NCI-H82 treated with DMSO at 0.1 percent for 48 hours (cell line): Measurements from ENCODE around the gene LAMA3.

Experiments used
- DNase-seq: peaks from one replicate; lab custom pipeline; 2025; ENCODE audit not compliant: unreplicated experiment; lab: John Stamatoyannopoulos, UW

LAMA3 gene, protein sequence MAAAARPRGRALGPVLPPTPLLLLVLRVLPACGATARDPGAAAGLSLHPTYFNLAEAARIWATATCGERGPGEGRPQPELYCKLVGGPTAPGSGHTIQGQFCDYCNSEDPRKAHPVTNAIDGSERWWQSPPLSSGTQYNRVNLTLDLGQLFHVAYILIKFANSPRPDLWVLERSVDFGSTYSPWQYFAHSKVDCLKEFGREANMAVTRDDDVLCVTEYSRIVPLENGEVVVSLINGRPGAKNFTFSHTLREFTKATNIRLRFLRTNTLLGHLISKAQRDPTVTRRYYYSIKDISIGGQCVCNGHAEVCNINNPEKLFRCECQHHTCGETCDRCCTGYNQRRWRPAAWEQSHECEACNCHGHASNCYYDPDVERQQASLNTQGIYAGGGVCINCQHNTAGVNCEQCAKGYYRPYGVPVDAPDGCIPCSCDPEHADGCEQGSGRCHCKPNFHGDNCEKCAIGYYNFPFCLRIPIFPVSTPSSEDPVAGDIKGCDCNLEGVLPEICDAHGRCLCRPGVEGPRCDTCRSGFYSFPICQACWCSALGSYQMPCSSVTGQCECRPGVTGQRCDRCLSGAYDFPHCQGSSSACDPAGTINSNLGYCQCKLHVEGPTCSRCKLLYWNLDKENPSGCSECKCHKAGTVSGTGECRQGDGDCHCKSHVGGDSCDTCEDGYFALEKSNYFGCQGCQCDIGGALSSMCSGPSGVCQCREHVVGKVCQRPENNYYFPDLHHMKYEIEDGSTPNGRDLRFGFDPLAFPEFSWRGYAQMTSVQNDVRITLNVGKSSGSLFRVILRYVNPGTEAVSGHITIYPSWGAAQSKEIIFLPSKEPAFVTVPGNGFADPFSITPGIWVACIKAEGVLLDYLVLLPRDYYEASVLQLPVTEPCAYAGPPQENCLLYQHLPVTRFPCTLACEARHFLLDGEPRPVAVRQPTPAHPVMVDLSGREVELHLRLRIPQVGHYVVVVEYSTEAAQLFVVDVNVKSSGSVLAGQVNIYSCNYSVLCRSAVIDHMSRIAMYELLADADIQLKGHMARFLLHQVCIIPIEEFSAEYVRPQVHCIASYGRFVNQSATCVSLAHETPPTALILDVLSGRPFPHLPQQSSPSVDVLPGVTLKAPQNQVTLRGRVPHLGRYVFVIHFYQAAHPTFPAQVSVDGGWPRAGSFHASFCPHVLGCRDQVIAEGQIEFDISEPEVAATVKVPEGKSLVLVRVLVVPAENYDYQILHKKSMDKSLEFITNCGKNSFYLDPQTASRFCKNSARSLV (N-terminal part only)

DNA sequence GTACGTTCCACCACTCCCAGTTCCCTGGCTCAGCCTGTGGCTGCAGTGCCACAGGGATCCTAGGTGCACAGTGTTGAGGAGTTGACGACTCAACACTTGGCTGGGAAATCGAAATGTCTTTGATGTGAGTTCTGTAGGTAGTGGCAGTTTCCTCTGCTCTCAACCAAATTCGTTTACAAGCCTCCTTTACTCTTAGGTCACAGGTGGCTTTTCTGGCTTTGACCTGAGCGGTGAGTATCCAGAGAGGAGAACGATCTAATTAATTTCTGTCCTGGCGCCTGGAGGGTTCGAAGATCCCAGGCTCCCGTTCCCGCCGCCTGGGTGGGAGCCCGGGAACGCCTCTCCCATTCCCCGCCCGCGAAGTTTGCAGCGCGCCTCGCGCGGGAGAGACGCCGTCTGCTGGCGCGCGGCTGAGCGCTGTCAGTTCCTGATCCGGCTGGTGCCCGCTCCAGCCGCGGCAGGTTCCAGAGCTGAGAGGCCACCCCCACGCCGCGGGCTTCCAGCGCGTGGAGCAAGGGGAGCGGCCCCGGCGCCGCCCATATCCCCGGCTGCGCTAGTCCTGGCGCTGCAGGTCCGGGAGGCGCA, at the start of gene LAMA3:
LAMA3 (plus strand) TSS at position 423 of the 585 bp plus-strand sequence. CDS start 231 bp downstream, outside the sequence.
- no peak for DNase-seq

DNA sequence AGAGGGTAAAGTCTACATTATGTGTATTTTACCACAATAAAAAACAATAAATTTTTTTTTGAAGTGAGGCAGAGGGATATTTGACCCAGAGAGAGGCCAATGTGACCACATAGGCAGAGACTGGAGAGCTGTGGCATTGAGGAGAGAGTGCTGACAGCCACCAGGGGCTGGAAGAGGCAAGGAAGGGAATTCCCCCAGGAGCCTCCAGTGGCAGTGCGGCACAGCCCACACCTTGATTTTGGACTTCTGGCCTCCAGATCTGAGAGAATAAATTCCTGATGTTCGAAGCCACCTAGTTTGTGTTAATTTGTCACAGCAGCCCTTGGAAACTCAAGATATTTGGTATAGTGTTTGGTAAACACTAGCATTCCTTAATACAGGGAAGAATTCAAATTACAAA, 49.2 kb upstream of the LAMA3 start:
- no peak for DNase-seq

GRCh38 chr18:23641143-23641720, 48.0 kb upstream of the LAMA3 start:
- no peak for DNase-seq

- no peak for DNase-seq
Measured at GRCh38 chr18:23641937-23642666, 47.2 kb upstream of the LAMA3 start.

DNA sequence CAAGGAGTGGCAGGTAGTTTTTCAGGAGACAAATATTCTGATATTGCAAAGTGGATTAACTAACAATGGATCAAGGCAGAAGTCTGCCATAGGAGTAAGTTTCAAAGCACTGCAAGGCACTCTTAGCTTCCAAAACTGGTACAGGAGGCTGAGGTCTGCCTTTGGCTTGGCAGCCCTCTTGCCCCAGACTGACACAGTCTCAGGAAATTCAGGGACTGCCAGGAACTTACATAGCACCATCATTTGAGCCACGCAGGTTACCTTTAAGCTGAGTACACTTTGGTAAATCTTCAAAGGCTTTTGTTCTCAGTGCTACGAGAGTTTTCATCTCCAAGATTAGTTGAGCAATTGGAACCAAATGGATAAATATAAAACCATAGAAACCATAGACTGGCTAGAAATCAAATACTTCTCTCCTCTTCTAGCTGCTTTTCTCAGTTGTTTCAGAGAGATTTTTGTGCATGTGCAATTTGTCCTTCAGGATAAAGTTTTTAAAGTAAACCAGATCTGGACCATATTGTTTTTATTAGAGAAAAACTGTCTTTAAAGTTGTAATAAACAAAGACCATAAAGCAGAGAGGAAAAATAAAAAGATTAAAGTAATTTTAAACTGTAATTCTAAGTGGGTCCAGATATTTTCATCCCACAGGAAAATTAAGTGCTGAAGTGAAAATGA, 45.3 kb upstream of the LAMA3 start:
- DNase-seq: no peak

- no peak for DNase-seq
Measured at GRCh38 chr18:23645568-23646175, 43.6 kb upstream of the LAMA3 start.

- no peak for DNase-seq
Measured at GRCh38 chr18:23646282-23646681, 43.0 kb upstream of the LAMA3 start.

DNA sequence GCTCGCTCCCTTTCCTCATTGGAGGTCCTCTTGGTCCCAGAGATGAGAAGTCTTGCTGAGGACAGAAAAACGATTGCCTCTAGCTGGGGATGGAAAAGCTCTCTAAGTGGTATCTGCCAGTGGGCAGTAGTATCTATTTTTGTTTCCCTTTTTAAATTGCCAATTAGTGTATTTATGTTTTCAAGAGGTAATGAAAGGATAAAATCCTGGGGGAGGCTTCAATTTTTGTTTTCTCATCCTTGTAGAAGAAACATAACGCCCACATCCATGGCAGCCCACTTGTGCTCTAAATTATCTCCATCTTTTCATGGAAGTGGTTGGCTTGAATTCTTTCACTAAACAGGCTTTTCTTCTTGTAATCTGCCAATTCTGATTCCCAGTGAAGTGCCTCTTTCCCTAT, 40.8 kb upstream of the LAMA3 start:
- no peak for DNase-seq

- DNase-seq: no peak
Measured at GRCh38 chr18:23648940-23649607, 40.2 kb upstream of the LAMA3 start.

DNA sequence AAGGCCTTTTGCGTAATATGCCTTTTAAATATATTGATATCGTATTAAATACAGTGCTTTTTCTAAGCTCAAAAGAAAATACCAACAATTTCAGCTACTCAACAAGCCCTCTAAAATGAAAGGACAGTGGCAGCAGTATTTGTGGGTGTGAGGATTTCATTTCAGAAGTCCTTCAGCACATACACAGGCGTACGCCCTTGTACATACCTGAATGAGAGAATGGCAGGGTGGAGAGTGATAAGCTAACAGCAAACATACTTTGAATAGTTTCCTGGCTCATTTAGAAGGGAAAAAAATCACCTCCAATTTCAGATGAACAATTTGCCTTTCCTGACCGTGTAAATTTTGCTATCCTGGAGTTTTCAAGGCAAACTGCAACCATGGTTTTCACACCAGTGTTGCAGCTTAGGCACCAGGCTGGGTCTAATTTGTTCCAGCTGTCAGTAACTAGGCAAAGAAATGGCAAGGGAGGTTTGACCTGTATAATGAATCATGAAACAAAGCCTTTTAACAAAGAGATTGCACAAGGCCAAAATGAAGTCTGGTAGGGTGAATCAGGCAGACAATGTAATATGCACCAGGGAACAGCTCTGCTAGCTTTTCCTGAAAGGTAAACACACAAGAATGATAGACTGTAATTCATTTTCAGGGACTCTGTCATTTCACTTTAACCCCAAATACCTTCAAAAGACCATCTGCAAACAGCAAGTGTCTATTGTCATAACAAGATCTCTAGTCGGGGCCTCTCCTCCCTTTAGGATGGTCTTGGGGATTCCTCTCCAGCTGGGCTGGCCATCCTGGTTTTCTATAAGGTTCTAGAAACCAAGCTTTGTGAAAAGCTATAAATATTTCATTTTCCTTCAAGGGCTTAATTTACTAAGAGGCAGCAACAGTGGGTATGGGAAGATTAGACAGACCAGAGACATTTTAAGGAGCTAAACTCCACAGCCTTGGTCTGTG, 38.0 kb upstream of the LAMA3 start:
- no peak for DNase-seq

- no peak for DNase-seq
Measured at GRCh38 chr18:23652232-23652631, 37.0 kb upstream of the LAMA3 start.

GRCh38 chr18:23658285-23658684, 31.0 kb upstream of the LAMA3 start:
- DNase-seq: no peak

- no peak for DNase-seq
Measured at GRCh38 chr18:23661735-23662308, 27.4 kb upstream of the LAMA3 start.

DNA sequence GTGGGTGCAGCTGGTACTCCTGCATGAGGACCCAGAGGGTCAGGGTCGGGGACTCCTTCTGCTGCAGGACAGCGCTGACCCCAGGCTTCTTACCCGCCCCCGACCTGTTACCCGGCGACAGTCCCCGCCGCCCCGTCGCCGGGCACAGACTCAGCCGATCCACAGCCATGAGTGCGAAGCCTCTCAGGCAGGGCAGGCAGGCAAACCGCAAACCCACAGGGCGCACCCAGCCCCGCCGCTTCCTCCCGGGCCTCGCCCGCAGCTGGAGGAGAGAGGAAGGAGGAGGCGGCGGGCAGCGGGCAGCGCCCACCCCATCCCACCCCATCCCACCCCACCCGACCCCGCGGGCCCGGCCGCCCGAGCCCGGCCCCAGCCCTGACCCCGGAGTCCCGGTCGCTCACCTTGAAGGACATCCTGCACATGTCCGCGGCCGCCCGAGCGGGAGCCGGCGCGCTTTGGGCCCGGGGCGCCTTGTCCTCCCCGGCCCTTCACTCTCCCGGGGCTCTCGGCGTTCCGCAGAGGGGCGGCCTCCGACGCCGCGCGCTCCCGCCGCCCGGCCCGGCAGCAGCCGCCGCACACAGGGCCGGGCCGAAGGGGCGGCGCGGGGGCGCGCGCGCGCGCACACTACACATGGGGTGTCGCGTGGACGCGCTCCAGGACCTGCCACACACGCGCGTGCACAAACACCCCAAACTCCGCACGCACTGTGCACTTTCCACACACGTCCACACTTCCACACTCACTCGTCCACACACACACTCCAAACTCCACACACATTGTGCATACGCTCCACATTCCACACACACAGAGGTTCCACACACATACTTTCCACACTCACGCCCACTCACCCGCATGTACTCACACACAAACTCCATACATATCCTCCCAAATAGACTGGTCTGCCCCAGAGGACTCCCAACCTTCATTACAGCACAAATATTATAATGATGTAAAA, 26.7 kb upstream of the LAMA3 start, which contains the start of gene ANKRD29:
ANKRD29 (minus strand) TSS at position 603 of the 955 bp plus-strand sequence; CDS start at position 422, 181 bp downstream.
- DNase-seq: no peak

GRCh38 chr18:23664674-23665073, 24.6 kb upstream of the LAMA3 start:
- no peak for DNase-seq

- no peak for DNase-seq
Measured at GRCh38 chr18:23667114-23667513, 22.1 kb upstream of the LAMA3 start.
